Cardiac muscle cell (in vitro differentiated cells and primary cell): ENCODE data around the gene PTPRD. TPM values are rescaled to one million over a fixed set of nuclear protein-coding genes. Genes with fewer than 3 reads are reported as not detected.
"Not testable (repeated sequence)": the region's sequence is repeated elsewhere in the genome, so short reads cannot be mapped to it uniquely, and the experiment has no call there.

ENCODE experiments used
- DNase-seq, 2 donors: peaks; one replicate each; pipeline versions ENCODE4 v3.0.0 to v3.0.0-alpha.2; 2010 to 2017; ENCODE audit warnings: low read depth in 1 of 2, low spot score in 1 of 2
- H3K27ac ChIP-seq: fragments of 200-600 bp; sonication (generic); 2 replicates; pipeline ENCODE4 v1.5.1; 2016
- H3K27me3 ChIP-seq: fragments of 200-600 bp; sonication (generic); 2 replicates; pipeline ENCODE4 v1.6.0; 2016; ENCODE audit warnings: control low read depth
- H3K36me3 ChIP-seq: fragments of 200-600 bp; sonication (generic); 2 replicates; pipeline ENCODE4 v1.5.1; 2016; ENCODE audit warnings: control low read depth
- H3K4me1 ChIP-seq: fragments of 200-600 bp; sonication (generic); 2 replicates; pipeline ENCODE4 v1.8.1; 2017; ENCODE audit warnings: low read depth, mild to moderate bottlenecking, mixed run types
- H3K4me3 ChIP-seq: fragments of 200-600 bp; sonication (generic); 2 replicates; pipeline ENCODE4 v1.5.1; 2016; ENCODE audit warnings: mild to moderate bottlenecking
- H3K9me3 ChIP-seq: fragments of 200-600 bp; sonication (generic); 2 replicates; pipeline ENCODE4 v1.5.1; 2017; ENCODE audit warnings: low read depth, mild to moderate bottlenecking, control low read depth
- polyA plus RNA-seq: library from polyadenylated mRNA; unstranded; fragments of >200 nt; fragmentation: Nextera tagmentation; extraction: Ambion mirVana; gene quantifications from 2 replicates; pipeline ENCODE4 v1.2.1, GENCODE V29; 2016
- total RNA-seq: library from RNA; depleted of rRNA; stranded (reverse); fragments of >200 nt; gene quantifications from 2 replicates; pipeline ENCODE4 v1.2.3, GENCODE V29; 2016
- TF ChIP-seq, protein P1 (sequence below): IDR thresholded peaks from 2 replicates; pipeline ENCODE4 v1.5.1; 2012; ENCODE audit warnings: low read depth, mild to moderate bottlenecking, low read length

Gene PTPRD
- total and polyA plus RNA-seq, 2 experiments from 2014 or later: 37.0 to 287 TPM

DNA sequence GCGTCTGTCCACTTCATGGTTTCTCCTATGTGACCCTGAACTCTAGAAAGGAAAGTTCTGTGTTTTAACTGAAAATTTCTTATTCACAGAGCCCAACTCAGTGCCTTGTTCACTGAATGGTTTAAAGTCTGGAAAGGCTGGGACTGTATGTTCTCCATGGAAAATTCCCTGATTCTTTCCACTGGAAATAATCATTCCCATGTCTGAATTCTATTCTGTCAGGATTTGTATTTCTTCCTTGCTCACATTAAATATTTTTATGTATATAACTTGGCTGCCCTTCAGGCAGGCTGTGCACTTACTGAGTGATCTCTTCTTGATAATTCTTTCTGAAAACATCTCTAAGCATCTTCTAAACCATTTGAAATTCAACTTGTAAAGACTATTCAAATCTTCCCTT, 1686.3 kb downstream of the PTPRD start:
- H3K4me3 ChIP-seq: no peak overlapping the region
- H3K27me3 ChIP-seq: no peaks in the 10 kb centered on the region
- H3K27ac ChIP-seq: no peak overlapping the region
- no peak for DNase-seq
- TF ChIP-seq, protein P1, sequence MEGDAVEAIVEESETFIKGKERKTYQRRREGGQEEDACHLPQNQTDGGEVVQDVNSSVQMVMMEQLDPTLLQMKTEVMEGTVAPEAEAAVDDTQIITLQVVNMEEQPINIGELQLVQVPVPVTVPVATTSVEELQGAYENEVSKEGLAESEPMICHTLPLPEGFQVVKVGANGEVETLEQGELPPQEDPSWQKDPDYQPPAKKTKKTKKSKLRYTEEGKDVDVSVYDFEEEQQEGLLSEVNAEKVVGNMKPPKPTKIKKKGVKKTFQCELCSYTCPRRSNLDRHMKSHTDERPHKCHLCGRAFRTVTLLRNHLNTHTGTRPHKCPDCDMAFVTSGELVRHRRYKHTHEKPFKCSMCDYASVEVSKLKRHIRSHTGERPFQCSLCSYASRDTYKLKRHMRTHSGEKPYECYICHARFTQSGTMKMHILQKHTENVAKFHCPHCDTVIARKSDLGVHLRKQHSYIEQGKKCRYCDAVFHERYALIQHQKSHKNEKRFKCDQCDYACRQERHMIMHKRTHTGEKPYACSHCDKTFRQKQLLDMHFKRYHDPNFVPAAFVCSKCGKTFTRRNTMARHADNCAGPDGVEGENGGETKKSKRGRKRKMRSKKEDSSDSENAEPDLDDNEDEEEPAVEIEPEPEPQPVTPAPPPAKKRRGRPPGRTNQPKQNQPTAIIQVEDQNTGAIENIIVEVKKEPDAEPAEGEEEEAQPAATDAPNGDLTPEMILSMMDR: no peak
- no peaks in the 10 kb centered on the region for H3K9me3 ChIP-seq
- no peaks in the 10 kb centered on the region for H3K36me3 ChIP-seq
- H3K4me1 ChIP-seq: no peaks in the 10 kb centered on the region

DNA sequence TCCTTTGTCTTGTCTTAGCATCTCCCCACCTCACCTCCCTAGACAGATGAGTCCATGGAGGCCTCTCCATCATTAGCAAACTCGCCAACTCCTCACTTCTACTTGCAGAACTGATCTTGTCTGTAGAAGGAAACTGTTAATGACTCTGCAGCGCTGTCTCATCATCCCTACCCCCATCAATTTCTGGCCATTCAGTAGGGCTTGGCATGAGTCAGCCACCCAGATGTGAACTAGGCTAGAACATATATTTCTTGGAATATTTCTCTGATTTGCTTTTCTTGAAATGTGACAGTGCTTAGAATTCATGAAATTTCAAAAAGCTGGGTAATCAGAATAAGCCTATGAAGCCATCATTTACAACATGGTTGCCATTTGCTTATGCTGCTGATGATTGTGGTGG, 1688.2 kb downstream of the PTPRD start:
- H3K27ac ChIP-seq: no peak overlapping the region
- TF ChIP-seq, protein P1: no peak
- DNase-seq: no peak
- H3K4me1 ChIP-seq: no peaks in the 10 kb centered on the region
- no peaks in the 10 kb centered on the region for H3K9me3 ChIP-seq
- no peaks in the 10 kb centered on the region for H3K27me3 ChIP-seq
- H3K36me3 ChIP-seq: no peaks in the 10 kb centered on the region
- no peak overlapping the region for H3K4me3 ChIP-seq

DNA sequence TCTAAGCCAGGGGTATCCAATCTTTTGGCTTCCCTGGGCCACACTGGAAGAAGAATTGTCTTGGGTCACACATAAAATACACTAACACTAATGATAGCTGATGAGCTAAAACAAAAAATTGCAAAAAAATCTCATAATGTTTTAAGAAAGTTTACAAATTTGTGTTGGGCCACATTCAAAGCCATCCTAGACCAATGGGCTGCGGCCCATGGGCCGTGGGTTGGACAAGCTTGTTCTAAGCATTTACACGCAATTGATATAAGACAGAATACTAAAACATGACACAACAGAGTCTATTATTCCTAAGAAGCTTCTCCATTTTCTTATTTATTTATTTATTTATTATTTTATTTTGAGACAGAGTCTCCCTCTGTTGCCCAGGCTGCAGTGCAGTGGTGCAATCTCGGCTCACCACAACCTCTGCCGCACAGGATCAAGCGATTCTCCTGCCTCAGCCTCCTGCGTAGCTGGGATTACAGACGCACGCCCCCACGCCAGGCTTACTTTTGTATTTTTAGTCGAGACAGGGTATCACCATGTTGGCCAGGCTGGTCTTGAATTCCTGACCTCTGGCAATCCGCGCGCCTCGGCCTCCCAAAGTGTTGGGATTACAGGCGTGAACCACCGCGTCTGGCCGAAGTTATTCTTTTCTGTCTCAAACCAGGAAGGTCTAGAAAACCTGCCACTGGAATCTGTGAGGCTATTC, 1692.2 kb downstream of the PTPRD start:
- not testable (repeated sequence) for H3K4me3 ChIP-seq, H3K9me3 ChIP-seq, H3K4me1 ChIP-seq, H3K27ac ChIP-seq, H3K27me3 ChIP-seq, DNase-seq, H3K36me3 ChIP-seq

DNA sequence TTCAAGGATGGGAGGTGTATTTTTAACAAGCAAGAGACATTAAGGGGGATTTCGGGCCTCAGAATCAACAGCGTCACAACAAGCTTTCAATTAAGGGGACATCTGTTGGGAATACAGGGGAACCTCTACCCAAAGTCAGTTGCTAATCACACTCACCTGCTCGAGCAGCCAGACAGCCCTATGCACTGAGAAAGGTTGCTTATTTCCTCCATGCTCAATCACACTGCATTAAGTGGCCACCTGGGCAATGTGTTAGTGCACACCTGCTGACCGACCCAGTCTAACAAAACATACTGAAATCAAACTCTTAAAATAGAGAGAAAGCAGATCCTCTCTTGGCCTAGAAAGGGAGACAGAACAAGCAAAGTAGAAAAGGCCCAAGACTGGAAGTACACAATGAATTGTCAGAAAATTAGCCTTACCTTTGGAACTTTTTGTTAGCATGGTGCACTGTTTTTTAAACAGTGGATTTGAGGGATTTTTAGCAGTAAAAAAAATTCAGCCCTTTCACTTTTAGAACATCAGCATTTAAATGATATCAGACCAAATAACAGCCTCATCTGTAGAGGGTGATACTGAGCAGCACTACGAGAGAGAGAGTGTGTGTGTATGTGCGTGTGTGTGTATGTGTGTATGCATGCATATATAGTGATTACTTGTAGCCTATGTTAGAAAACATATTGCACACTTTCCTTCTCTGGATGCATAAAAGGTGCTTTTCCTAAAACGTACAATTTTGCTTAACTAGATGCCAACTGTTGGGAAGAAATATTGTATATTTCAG, 1694.7 kb downstream of the PTPRD start:
- Histone ChIP-seq H3K36me3 (no peaks in the 10 kb centered on the region), H3K4me3 (no peak overlapping the region), H3K27ac (no peak overlapping the region), H3K4me1 (no peaks in the 10 kb centered on the region), H3K27me3 (no peaks in the 10 kb centered on the region), H3K9me3 (no peaks in the 10 kb centered on the region)
- DNase-seq: no peak
- TF ChIP-seq, protein P1: no peak

DNA sequence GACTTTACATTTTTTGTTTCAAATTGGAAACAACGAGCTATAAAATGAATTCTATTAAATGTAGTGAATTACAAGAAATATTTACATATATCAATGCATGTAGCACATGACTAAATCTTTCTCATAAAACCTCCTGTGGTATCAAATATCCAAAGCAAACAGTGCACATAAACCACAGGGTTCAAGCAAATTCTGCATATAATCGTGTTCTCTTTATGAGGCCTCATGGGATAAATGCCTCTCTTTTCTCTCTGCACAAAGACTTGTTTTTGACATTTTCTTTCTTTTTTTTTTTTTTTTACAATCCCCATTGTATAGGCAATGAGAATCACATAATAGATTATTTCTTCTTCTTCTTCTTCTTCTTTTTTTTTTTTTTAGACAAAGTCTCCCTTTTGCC, 1696.0 kb downstream of the PTPRD start:
- Histone ChIP-seq H3K4me3 (no peak overlapping the region), H3K27ac (no peak overlapping the region), H3K27me3 (no peaks in the 10 kb centered on the region), H3K4me1 (no peaks in the 10 kb centered on the region), H3K36me3 (no peaks in the 10 kb centered on the region), H3K9me3 (no peaks in the 10 kb centered on the region)
- TF ChIP-seq, protein P1: no peak
- no peak for DNase-seq

DNA sequence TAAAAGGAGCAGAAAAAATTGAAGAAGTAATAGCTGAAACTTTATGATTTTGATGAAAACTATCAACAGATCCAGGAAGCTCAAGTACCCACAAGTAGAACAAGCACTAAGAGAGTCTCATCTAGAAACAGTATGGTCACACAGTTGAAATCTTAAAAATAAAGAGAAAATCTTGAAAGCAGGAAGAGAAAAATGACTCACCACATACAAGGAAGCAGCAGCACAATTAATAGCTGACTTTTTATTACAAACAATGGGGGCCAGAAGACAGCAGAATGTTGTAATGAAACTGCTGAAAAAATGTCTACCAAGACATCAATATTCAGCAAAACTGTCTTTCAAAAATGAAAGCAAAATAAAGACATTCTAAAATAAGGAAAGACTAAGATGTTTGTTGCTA, 1704.9 kb downstream of the PTPRD start:
- no peak overlapping the region for H3K27ac ChIP-seq
- H3K36me3 ChIP-seq: no peaks in the 10 kb centered on the region
- no peak overlapping the region for H3K4me3 ChIP-seq
- TF ChIP-seq, protein P1: no peak
- H3K9me3 ChIP-seq: no peaks in the 10 kb centered on the region
- H3K4me1 ChIP-seq: no peaks in the 10 kb centered on the region
- no peaks in the 10 kb centered on the region for H3K27me3 ChIP-seq
- DNase-seq: peak in 1 of 2 donors; percentile 1
